ENCODE data around the gene MMD.

- TF ChIP-seq CTCF (IDR thresholded peaks at IDR 0.05) (no peak), POLR2AphosphoS5 (IDR thresholded peaks at IDR 0.05; ENCODE audit: insufficient read depth in 1 of 2, low read depth in 1 of 2) (no peak), POLR2A (IDR thresholded peaks at IDR 0.05) (no peak)
Observed at GRCh38 chr17:55402374-55402773, 19.3 kb downstream of the MMD start.

Data from vagina (tissue), 2 donors.